ENCODE results near the gene CNDP1.
"Not testable (repeated sequence)": the region's sequence is repeated elsewhere in the genome, so short reads cannot be mapped to it uniquely, and the experiment has no call there.

CNDP1 gene

GRCh38 chr18:74534150-74534969 is at the start of gene CNDP1:
CNDP1 (plus strand) TSS chr18:74534500; CDS start chr18:74534668, 168 bp downstream.
- DNase-seq (ENCODE audit: low read depth in 2 of 2): no peak

- no peak for DNase-seq (ENCODE audit: low read depth in 2 of 2)
Measured at GRCh38 chr18:74486119-74486849, 48.0 kb upstream of the CNDP1 start.

- no peak for DNase-seq (ENCODE audit: low read depth in 2 of 2)
Measured at GRCh38 chr18:74488354-74488753, 45.9 kb upstream of the CNDP1 start.

GRCh38 chr18:74488864-74489263 is 45.4 kb upstream of the CNDP1 start:
- DNase-seq (ENCODE audit: low read depth in 2 of 2): no peak

- DNase-seq (ENCODE audit: low read depth in 2 of 2): no peak
Measured at GRCh38 chr18:74489676-74490075, 44.6 kb upstream of the CNDP1 start.

- no peak for DNase-seq (ENCODE audit: low read depth in 2 of 2)
Measured at GRCh38 chr18:74492259-74492658, 42.0 kb upstream of the CNDP1 start.

- DNase-seq (ENCODE audit: low read depth in 2 of 2): peak in 1 of 2 donors; percentile 22
Measured at GRCh38 chr18:74493689-74494088, 40.6 kb upstream of the CNDP1 start.

GRCh38 chr18:74494514-74494913 is 39.8 kb upstream of the CNDP1 start:
- no peak for DNase-seq (ENCODE audit: low read depth in 2 of 2)

GRCh38 chr18:74495581-74496507 is 38.5 kb upstream of the CNDP1 start, which contains the start of gene CNDP2:
CNDP2 (plus strand) TSS chr18:74496363; CDS start chr18:74499974, 3,611 bp downstream.
- DNase-seq (ENCODE audit: low read depth in 2 of 2): peak; percentile 99 to 100

- peak in 1 of 2 donors; percentile 20 for DNase-seq (ENCODE audit: low read depth in 2 of 2)
Measured at GRCh38 chr18:74496508-74497323, 37.6 kb upstream of the CNDP1 start.

- no peak for DNase-seq (ENCODE audit: low read depth in 2 of 2)
Measured at GRCh38 chr18:74497324-74497676, 37.0 kb upstream of the CNDP1 start.

- no peak for DNase-seq (ENCODE audit: low read depth in 2 of 2)
Measured at GRCh38 chr18:74497778-74498177, 36.5 kb upstream of the CNDP1 start.

- peak; percentile 73 to 76 for DNase-seq (ENCODE audit: low read depth in 2 of 2)
Measured at GRCh38 chr18:74498712-74499627, 35.3 kb upstream of the CNDP1 start.

- peak in 1 of 2 donors; percentile 13 for DNase-seq (ENCODE audit: low read depth in 2 of 2)
Measured at GRCh38 chr18:74499633-74500032, 34.7 kb upstream of the CNDP1 start.

GRCh38 chr18:74500372-74500771 is 33.9 kb upstream of the CNDP1 start:
- DNase-seq (ENCODE audit: low read depth in 2 of 2): no peak

- DNase-seq (ENCODE audit: low read depth in 2 of 2): not testable (repeated sequence)
Measured at GRCh38 chr18:74500774-74501173, 33.5 kb upstream of the CNDP1 start.

GRCh38 chr18:74501386-74501785 is 32.9 kb upstream of the CNDP1 start:
- DNase-seq (ENCODE audit: low read depth in 2 of 2): no peak

- DNase-seq (ENCODE audit: low read depth in 2 of 2): no peak
Measured at GRCh38 chr18:74503137-74503536, 31.2 kb upstream of the CNDP1 start.

- no peak for DNase-seq (ENCODE audit: low read depth in 2 of 2)
Measured at GRCh38 chr18:74505776-74506175, 28.5 kb upstream of the CNDP1 start.

Data from stimulated activated CD8-positive, alpha-beta memory T cell treated with anti-CD3 and anti-CD28 coated beads, Interleukin-15, amount 100 ng/mL, for 48 hours (primary cell).